ENCODE results near the gene NUDT9.
"Not testable (repeated sequence)": the region's sequence is repeated elsewhere in the genome, so short reads cannot be mapped to it uniquely, and the experiment has no call there.

Gene NUDT9

GRCh38 chr4:87458913-87459312 lies 36.5 kb downstream of the NUDT9 start:
- in situ Hi-C loops (cut with MboI; ENCODE audit: low sequenced_read_pairs) = no loop called here

GRCh38 chr4:87461281-87461700 lies 38.9 kb downstream of the NUDT9 start:
- in situ Hi-C loops (cut with MboI; ENCODE audit: low sequenced_read_pairs) = no loop called here

GRCh38 chr4:87462102-87462501 lies 39.7 kb downstream of the NUDT9 start:
- in situ Hi-C loops (cut with MboI; ENCODE audit: low sequenced_read_pairs) = no loop called here

GRCh38 chr4:87465739-87466366 lies 43.5 kb downstream of the NUDT9 start:
- in situ Hi-C loops (cut with MboI; ENCODE audit: low sequenced_read_pairs) = no loop called here

GRCh38 chr4:87469390-87469789 lies 47.0 kb downstream of the NUDT9 start:
- in situ Hi-C loops (cut with MboI; ENCODE audit: low sequenced_read_pairs) = no loop called here

- in situ Hi-C loops (cut with MboI; ENCODE audit: low sequenced_read_pairs) = no loop called here
Measured at GRCh38 chr4:87476934-87477333, 54.6 kb downstream of the NUDT9 start.

- in situ Hi-C loops (cut with MboI; ENCODE audit: low sequenced_read_pairs) = no loop called here
Measured at GRCh38 chr4:87478732-87479250, 56.4 kb downstream of the NUDT9 start.

- in situ Hi-C loops (cut with MboI; ENCODE audit: low sequenced_read_pairs) = no loop called here
Measured at GRCh38 chr4:87481377-87481776, 59.0 kb downstream of the NUDT9 start.

- in situ Hi-C loops (cut with MboI; ENCODE audit: low sequenced_read_pairs) = not testable (repeated sequence)
Measured at GRCh38 chr4:87483247-87483646, 60.9 kb downstream of the NUDT9 start.

GRCh38 chr4:87488666-87489065 lies 66.3 kb downstream of the NUDT9 start:
- in situ Hi-C loops (cut with MboI; ENCODE audit: low sequenced_read_pairs) = not testable (repeated sequence)

- in situ Hi-C loops (cut with MboI; ENCODE audit: low sequenced_read_pairs) = no loop called here
Measured at GRCh38 chr4:87489678-87490077, 67.3 kb downstream of the NUDT9 start.

- in situ Hi-C loops (cut with MboI; ENCODE audit: low sequenced_read_pairs) = no loop called here
Measured at GRCh38 chr4:87490664-87491369, 68.4 kb downstream of the NUDT9 start.

GRCh38 chr4:87491436-87491835 lies 69.1 kb downstream of the NUDT9 start:
- in situ Hi-C loops (cut with MboI; ENCODE audit: low sequenced_read_pairs) = no loop called here

GRCh38 chr4:87491851-87492250 lies 69.5 kb downstream of the NUDT9 start:
- in situ Hi-C loops (cut with MboI; ENCODE audit: low sequenced_read_pairs) = not testable (repeated sequence)

- in situ Hi-C loops (cut with MboI; ENCODE audit: low sequenced_read_pairs) = no loop called here
Measured at GRCh38 chr4:87493115-87493514, 70.7 kb downstream of the NUDT9 start.

GRCh38 chr4:87497159-87497558 lies 74.8 kb downstream of the NUDT9 start:
- in situ Hi-C loops (cut with MboI; ENCODE audit: low sequenced_read_pairs) = no loop called here

- in situ Hi-C loops (cut with MboI; ENCODE audit: low sequenced_read_pairs) = no loop called here
Measured at GRCh38 chr4:87497578-87497977, 75.2 kb downstream of the NUDT9 start.

- in situ Hi-C loops (cut with MboI; ENCODE audit: low sequenced_read_pairs) = no loop called here
Measured at GRCh38 chr4:87498446-87498900, 76.1 kb downstream of the NUDT9 start.

GRCh38 chr4:87499403-87500091 lies 77.2 kb downstream of the NUDT9 start:
- in situ Hi-C loops (cut with MboI; ENCODE audit: low sequenced_read_pairs) = no loop called here

GRCh38 chr4:87500092-87500462 lies 77.7 kb downstream of the NUDT9 start:
- in situ Hi-C loops (cut with MboI; ENCODE audit: low sequenced_read_pairs) = no loop called here

GRCh38 chr4:87502580-87503238 lies 80.3 kb downstream of the NUDT9 start:
- in situ Hi-C loops (cut with MboI; ENCODE audit: low sequenced_read_pairs) = no loop called here

Measured in hTERT RPE-1 (cell line).